Skeletal muscle cell (primary cell): ENCODE data around the gene CD93.

Experiments
- DNase-seq: peaks from one replicate; pipeline ENCODE4 v3.0.0-alpha.2; 2010; ENCODE audit warnings: low read depth
- H3K4me3 ChIP-seq: 2 replicates; pipeline ENCODE4 v1.5.1; 2011; ENCODE audit warnings: low read depth, mild to moderate bottlenecking, control low read depth, low read length, moderate library complexity

CD93 gene

DNA sequence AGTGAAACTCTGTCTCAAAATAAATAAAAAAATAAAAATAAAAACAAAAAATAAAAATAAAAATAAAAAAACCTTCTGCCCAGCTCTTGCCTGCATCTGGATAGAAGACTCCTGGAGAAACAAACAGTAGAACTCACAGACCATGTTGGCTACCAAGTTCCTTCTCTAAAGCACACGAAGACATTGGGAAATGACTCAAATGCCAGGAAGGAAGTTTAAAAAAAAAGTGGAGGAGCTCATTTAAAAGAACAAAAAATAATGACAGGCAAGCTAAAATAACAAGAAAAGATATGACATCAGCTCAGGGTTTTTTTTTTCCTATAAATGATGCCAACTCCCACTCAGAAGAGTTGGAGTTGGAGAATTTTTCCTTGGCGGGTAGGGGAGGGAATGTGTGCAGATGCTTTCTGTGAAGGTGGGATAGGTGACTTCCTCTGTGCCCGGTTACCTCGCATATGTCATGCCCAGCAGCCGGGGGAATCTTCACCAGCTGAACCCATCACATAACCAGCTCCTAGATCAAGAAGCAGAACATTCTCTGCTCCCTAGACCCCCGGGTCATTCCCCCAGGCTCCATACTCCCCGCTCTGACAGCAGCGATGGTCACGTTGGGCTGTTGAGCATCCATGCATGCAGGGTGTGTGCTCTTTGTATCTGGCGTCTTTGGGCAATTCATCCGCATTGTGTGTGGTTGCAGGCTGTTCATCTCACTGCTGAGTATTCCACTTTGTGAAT is 17.3 kb upstream of the CD93 start:
- no peak for DNase-seq
- H3K4me3 ChIP-seq: no peak overlapping the region

DNA sequence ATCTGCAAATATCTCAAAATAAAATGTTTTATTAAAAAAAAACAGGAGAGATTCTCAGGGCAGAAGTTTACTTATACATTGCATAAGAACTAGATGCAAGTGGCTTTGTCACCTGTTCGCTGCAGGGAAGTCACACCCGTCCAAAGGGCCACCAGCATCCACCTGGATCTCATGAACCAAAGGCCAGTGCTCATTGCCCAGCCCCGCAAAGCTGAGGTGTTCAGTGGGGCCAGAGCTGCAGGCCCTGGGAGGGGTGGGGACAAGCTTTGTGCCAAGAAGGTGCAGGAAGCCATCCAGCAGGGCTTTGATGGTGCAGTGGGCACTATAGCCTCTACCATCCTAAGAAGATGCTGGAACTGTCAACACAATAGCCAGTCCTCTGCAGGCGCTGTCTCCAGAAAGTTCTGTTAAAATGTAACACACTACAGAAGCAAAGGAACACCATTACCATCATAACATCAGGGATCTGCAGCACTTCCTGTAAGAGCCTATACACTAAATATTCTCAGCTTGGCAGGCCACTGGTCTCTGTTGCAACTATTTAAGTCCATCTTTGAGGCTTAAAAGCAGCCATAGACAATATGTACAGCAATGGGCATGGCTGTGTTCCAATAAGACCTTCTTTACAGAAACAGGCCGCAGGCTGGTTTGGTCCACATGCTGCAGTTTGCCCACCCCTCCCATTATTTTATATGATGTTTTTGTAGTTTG is 15.7 kb upstream of the CD93 start:
- DNase-seq: no peak
- H3K4me3 ChIP-seq: no peak overlapping the region

DNA sequence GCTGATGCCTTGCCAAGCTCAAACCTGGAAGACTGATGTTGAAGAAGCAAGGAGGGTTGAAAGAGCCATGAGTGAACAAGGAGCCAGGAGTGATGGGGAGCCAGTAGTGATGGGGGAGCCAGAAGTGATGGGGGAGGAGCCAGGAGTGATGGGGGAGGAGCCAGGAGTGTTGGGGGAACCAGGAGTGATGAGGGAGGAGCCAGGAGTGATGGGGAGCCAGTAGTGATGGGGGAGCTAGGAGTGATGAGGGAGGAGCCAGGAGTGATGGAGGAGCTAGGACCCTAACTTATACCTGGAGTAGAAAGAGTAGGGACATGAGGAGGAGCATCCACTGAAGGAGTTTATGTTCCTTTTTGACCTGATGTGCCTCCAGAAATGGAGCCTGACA is 14.6 kb upstream of the CD93 start:
- DNase-seq: no peak
- H3K4me3 ChIP-seq: no peak overlapping the region

- no peak for DNase-seq
- H3K4me3 ChIP-seq: no peak overlapping the region
These were observed 13.9 kb upstream of the CD93 start for GRCh38 chr20:23099791-23100719.

- H3K4me3 ChIP-seq: no peak overlapping the region
- no peak for DNase-seq
These were observed 11.8 kb upstream of the CD93 start for GRCh38 chr20:23097636-23098580.

DNA sequence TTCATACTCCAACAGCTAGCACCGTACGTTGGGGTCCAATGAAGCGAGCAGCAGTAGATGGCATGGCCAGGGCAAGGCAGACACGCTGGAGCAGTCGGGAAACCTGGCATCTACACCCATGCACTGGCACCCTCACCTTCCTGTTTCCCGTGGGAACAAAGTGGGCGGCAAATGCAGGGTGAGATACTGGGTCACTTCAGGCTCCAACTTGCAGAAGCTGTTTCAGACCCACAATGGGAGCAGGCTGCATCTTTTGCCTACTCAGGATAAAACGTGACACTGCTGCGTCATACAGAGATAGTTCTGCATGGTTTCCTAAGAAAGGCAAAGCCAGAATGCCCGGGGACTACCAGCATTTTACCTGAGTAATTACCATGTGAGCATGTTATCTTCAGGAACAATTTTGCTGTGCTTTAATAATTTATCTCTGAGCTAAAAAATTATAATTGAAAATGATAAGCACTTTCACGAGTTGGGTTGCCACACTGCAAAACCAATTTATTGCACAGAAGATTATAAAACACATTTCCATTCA is 10.9 kb upstream of the CD93 start:
- DNase-seq: no peak

GRCh38 chr20:23096097-23096496 is 10.0 kb upstream of the CD93 start:
- H3K4me3 ChIP-seq: no peak overlapping the region
- no peak for DNase-seq

More for the DNA sequence above, 10.9 kb upstream of the CD93 start:
- H3K4me3 ChIP-seq: no peak overlapping the region

GRCh38 chr20:23095499-23095898 is 9.4 kb upstream of the CD93 start:
- no peak for DNase-seq
- H3K4me3 ChIP-seq: no peak overlapping the region

- no peak overlapping the region for H3K4me3 ChIP-seq
- DNase-seq: no peak
These were observed 8.8 kb upstream of the CD93 start for GRCh38 chr20:23094927-23095326.

- no peak for DNase-seq
- no peak overlapping the region for H3K4me3 ChIP-seq
These were observed 8.2 kb upstream of the CD93 start for GRCh38 chr20:23094213-23094896.

- H3K4me3 ChIP-seq: no peak overlapping the region
- DNase-seq: no peak
These were observed 7.5 kb upstream of the CD93 start for GRCh38 chr20:23093613-23094012.

GRCh38 chr20:23092861-23093495 is 6.9 kb upstream of the CD93 start:
- no peak for DNase-seq
- H3K4me3 ChIP-seq: no peak overlapping the region

GRCh38 chr20:23092384-23092756 is 6.2 kb upstream of the CD93 start:
- no peak for DNase-seq
- no peak overlapping the region for H3K4me3 ChIP-seq

DNA sequence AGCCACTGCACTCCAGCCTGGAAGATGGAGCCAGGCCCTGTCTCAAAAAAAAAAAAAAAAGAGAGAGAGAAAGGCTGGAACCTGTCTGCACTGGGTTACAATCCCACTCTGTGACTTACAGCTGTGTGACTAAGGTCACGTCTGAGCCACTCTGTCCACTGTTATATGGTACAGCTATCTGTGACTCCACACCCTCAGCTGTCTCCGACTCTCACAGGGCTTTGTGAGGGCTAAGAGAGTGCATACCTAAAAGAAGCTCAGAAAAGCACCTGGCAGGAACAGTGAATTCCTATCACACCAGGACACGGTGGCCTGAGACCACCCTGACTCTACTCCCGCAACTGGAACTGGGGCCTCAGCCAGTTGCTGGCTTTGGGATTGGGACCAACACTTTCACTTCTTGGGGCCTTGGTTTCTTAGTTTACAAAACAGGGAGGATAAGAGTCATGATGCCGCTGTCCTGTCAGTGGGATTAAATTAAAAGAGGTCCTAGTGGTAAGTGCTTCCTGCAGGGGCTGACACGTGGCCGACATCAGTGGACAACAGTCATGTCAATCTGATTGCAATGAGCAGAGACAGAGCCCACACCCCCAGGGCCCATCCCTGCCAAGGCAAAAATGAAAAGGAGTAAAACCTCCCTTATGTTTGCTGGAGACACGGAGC is 5.7 kb upstream of the CD93 start:
- DNase-seq: no peak
- H3K4me3 ChIP-seq: no peak overlapping the region

GRCh38 chr20:23090878-23091277 is 4.8 kb upstream of the CD93 start:
- no peak for DNase-seq
- H3K4me3 ChIP-seq: no peak overlapping the region

DNA sequence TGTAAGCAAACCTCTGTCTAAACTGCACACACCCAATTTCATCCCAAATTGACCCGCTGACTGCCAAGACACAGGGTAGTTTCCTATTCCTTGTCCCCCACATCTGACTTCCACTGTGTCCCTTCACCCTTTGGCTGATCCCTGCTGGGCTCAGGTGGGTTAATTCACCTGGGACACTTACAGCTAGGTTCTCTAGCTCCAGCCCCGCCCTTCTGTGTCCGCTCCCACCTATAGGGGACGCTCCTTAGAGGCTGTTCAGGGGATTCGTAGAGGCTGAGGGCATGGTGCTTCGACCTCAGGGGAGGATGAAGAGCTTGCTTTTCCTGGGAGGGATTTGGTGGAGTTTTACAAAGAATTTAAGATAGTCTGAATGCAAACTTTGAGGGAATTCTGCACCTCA is 4.0 kb upstream of the CD93 start:
- no peak for DNase-seq
- H3K4me3 ChIP-seq: no peak overlapping the region

DNA sequence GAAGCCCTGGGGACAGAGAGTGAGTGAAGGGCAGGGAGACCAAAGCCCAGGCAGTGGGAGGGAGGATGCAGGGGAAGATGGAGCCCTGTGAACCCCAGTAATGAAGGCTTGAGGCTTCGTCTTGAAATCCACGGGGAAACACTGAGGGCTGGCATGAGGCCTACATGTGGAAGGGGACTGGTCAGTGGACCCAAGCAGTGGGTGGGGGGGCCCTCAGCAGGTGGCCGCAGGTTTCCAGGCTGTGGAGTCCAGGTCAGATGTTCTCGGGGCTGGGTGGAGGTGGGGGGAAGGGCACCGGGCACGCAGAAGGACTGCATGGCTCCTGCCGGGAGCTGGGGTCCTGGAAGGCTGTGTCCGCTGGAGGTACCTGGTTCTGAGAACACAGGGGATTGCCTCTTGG is 2.7 kb upstream of the CD93 start:
- DNase-seq: no peak
- no peak overlapping the region for H3K4me3 ChIP-seq
